GM19463 (cell line): Measurements from ENCODE around the gene ESYT3.
"Not testable (repeated sequence)": the region's sequence is repeated elsewhere in the genome, so short reads cannot be mapped to it uniquely, and the experiment has no call there.

Source experiments
- ATAC-seq: cut with Tn5 transposase; IDR thresholded peaks from one replicate; pipeline ENCODE4 v1.9.1; 2021; ENCODE audit warnings: mild to moderate bottlenecking, moderate library complexity; ENCODE audit not compliant: unreplicated experiment

The ESYT3 gene

DNA sequence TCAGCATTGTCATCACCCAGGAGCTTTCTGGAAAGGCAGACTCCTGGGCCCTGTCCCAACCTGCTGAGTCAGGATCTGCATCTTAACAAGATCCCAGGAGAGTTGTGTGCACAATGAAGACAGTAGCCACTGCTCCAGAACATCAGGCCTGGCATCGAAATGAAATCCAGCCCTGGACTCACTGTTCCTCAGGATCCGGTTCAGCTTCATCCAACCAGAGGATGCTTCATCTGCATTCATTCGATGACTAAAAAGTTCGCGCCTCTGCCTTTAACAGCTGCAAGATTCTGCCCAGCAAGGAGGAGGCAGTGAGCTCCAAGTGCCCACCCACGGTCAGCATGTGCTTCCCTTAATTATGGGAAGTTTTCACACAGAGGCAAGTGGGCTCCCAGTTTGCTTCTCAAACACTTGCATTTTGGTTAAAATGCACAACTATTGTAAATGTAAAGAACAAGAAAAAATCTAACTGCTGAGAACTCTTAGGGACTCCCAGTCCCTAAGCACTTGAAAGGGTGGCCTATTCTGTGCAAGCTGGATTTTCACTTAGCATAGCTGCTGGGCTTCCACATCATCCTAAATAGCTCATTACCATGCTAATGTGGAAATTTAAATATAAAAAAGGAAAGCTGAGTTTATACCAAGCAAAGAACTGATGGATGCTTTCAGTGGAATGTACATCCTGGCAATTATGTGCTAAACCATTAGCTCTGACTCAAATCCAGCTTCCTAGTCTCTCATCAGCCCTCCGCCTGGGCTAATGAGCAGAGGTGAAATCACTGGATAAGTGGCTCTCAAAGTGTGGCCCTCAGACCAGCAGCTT lies 25.5 kb upstream of the ESYT3 start:
- ATAC-seq = no peak

GRCh38 chr3:138412821-138413551 lies 21.4 kb upstream of the ESYT3 start:
- ATAC-seq = no peak

DNA sequence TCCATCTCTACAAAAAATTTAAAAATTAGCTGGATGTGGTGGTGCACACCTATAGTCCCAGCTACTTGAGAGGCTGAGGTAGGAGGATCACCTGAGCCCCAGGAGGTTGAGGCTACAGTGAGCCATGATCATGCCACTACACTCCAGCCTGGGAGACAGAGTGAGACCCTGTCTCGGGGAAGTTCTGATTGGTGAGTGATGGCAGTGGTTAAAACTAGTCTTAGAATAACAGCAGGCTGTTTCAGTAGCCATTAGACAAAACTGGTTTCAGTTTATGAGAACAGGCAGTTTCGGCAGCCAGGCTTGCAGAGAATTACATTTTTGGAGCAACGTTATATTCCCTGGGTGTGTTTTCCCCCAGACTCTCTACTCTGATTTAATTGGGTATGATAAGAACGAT lies 18.2 kb upstream of the ESYT3 start:
- peak; percentile 42 for ATAC-seq

DNA sequence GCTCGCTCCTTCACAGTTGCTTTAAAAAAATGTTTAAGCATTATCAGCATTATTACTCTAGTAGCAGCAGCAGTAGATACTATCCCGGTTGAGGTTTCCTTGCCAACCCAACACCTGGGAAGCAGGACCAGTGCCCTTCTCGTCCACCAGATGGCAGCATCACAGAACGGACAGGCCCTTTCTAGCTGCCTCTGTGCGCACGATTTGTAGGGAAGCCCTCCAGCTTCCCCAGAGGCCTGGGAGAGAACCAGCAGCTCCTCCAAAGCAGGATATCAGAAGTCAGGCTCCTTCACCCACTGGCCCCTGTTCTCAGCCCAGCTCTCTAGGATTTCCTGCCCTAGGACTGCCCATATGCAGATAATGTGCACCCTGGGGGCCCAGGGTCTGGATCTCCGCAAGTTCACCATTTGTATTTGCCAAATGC lies 16.8 kb upstream of the ESYT3 start:
- peak; percentile 73 for ATAC-seq

DNA sequence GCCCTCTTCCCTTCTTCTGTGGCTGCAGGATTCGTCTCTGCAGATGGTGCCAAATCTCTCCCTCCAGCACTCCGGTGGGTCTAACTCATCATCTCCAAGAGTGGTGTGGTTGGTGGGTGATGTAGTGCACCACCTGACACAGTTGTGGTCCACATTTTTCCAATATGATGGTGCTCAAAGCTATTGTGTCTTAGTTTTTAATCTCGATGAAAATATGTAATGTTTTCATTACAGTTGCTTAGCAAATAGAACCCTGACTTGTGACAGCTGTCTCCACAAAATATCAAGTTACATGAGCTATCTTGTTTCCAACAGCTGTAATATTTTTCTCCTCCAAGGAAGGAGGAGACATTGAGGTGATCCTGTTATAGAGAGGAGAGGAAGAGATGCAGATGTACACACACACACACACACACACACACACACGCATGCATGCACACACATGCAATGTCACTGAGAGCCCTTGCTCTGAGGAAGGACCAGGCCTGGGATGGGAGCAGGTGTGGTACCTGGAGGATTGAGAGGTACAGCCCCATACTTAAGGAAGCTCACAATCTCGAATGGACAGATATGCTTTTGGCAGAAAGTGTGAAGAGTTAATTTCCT lies 15.7 kb upstream of the ESYT3 start:
- ATAC-seq = no peak

- ATAC-seq = no peak
Observed at GRCh38 chr3:138423316-138423715, 11.1 kb upstream of the ESYT3 start.

DNA sequence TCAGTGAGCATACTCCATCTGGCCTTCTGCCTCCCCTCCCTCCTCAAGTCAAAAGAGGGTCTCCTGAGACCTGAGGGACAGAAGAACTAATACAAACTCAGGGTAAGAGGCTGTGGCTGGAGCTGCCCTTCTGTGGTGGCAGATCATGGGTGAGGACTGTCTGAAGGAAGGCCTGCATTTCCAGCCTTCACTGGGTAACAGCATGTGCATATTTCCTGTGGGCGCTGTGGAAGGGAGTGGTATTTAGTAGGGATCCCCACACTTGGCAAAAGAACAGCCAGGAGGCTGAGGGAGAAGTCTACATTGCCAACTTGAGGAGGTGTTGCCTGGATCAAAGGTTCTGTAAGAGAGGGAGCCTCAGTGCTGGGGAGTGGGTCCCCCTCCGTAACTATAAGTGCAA lies 10.1 kb upstream of the ESYT3 start:
- ATAC-seq = no peak

DNA sequence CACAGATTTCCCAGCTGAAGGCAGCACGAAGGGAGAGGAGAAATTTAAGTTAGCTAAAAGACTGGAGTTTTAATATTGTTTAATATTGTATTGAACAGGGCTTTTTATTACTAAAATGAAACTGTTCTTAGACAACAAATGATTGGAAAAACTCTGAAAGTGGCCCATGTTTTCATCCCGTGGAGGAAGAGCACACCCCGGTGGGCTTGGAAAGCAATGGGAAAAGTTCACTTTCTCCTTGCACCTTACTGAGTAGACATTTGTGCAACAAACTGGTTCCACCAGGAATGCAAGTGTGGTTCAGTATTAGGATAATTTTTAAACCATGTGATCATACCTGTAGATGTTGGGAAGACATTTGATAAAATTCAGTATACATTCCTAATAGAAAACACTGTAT lies 8.2 kb upstream of the ESYT3 start:
- no peak for ATAC-seq

- ATAC-seq = not testable (repeated sequence)
Observed at GRCh38 chr3:138426754-138427153, 7.7 kb upstream of the ESYT3 start.

DNA sequence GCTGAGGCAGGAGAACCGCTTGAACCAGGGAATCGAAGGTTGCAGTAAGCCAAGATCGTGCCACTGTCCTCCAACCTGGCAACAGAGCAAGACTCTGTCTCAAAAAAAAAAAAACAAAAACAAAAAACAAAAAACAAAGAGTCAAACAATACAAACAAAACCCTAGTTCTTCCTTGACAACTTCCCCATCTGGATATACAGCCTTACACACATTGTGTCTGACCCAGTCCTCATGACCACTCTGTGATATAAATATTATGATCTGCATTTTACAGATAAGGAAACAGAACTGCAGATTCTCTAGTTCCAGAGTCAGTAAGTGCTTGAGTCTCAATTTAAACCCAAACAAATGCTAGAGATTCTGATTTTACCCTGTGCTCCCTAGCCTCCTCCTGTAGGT lies 4.8 kb upstream of the ESYT3 start:
- ATAC-seq = no peak

- no peak for ATAC-seq
Observed at GRCh38 chr3:138432576-138433240, 1.7 kb upstream of the ESYT3 start.

DNA sequence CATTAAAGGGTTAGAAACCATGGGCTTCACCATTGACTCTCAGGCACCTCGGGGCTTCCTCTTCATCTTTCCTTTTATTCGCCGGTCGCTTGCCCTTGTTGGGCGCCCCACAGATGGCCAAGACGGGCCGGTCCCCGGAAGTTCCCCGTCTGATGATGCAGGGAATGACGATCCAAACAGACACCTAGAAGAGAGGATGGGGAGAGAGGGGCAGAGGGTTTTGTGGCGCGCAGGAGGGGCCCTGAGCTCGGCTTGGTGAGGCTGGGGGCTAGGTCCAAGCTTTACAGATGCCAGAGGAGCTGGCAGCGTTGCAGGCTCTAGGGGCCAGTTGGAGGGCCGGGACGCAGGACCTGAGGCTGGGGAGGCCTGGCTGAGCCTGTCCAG lies 532 bp upstream of the ESYT3 start:
- no peak for ATAC-seq

DNA sequence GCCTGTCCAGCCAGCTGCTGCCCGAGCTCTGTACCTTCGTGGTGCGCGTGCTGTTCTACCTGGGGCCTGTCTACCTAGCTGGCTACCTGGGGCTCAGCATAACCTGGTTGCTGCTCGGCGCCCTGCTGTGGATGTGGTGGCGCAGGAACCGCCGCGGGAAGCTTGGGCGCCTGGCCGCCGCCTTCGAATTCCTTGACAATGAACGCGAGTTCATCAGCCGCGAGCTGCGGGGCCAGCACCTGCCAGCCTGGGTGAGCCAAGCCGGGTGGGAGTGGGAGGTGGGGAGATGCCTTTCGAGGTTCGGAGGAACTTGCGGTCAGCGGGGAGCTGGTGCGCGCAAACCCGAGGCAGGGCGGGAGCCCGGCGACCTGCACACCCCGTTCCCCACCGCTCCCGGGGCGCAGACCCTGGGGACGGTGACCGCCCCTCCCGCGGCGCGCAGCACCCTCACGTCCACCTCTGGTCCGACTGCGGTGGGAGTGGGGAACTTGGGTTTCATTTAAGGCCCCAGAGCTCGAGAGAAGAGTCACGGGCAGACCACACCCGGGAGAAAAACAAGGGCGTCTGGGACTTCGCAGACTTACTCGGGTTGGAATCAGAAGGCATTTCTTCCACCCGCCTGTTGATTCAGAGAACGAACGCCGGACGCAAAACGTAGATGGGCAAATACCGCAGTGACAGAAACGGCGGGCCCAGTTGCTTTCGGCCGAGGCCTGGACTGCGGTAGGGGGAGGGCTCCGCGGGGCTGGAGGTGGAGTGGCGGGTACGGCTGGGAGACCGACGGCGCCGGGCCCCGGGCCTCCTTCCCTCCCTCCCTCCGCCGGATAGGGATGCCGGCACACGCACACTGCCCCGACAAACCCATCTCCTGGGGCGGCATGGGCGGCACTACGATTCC lies 708 bp downstream of the ESYT3 start:
- no peak for ATAC-seq

GRCh38 chr3:138435840-138436239 lies 1.4 kb downstream of the ESYT3 start:
- ATAC-seq = no peak

GRCh38 chr3:138437281-138437680 lies 2.9 kb downstream of the ESYT3 start:
- no peak for ATAC-seq

- ATAC-seq = no peak
Observed at GRCh38 chr3:138438896-138439295, 4.5 kb downstream of the ESYT3 start.

DNA sequence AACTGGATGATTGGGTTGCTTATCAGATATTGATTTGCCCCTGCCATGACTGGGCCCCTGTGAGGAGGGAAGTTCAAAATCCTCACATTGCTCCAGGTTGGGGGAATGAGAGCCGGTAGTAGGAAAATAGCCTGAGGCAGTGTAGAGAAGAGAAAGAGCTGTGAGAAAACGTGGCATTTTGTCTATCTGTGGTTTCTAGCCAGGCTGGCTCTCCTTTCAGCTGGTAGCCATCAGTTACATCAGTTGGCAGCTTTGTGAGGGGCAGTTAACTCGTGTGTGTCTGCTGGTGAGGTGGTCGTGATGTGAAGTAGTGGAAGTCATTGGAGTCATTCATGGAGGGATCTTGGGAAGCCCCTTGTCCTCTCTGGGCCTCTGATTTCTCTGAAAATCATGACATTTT lies 5.2 kb downstream of the ESYT3 start:
- no peak for ATAC-seq

DNA sequence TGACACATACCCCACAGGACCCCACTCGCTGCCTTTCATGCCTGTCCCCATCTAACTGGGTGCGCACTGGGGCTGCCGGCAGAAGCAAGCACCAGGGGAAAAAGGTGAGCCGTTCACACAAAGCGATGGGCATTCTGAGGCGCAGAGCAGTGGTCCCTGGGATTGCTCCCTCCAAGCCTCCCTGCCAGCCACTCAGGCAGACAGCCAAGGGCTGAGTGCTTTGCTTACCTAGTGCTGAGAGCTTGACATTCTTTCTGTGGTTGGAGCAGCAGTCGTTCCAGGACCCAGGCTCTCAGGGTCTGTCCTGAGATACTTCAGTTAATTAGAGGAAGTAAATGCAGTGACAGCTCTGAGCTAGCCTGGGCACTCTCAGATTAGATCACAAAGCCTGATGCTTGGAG lies 5.7 kb downstream of the ESYT3 start:
- ATAC-seq = no peak

GRCh38 chr3:138440596-138440995 lies 6.2 kb downstream of the ESYT3 start:
- no peak for ATAC-seq

DNA sequence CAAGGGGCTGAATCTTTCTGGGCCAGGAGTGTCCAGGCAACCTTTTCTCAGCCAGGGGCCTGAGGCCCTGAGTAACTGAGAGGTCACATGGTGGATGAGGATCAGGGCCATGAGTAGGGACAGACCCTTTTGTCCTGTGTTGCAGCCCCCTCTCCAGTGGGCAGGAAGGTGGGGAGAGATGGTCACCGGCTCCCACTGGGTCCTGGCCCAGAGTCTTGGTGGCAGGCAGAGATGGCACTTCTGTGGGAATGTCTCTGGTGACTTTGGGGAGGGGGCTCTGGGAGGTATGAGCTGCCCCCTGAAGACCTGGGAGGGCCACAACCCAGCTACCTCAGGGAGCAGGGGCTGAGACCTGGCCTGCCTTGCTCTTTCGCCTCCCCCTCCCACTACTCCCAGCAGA lies 6.8 kb downstream of the ESYT3 start:
- ATAC-seq = no peak
